Measurements from ENCODE around the gene CALB2. TPM values are rescaled to one million over a fixed set of nuclear protein-coding genes. Genes with fewer than 3 reads are reported as not detected.
A peak's percentile ranks its signal among the peaks of the same experiment; 100 is the strongest.
"Not testable (repeated sequence)": the region's sequence is repeated elsewhere in the genome, so short reads cannot be mapped to it uniquely, and the experiment has no call there.

CALB2 gene
- total and polyA plus RNA-seq, 2 of the 13 experiments (the other 11 are each of a cell fraction or from before 2014, with no cell fraction given): 0.37 to 0.40 TPM

- POLR2A ChIA-PET: interaction anchor here (0.6 kb wide), 1 partner anchor 238 kb away, joined by 5 read pairs; no protein-coding TSS in a partner anchor
- CTCF ChIA-PET (ENCODE audit: low intra/inter-chr PET ratio, low total read pairs); H3K4me2 ChIP-seq (ENCODE audit: low read depth, low read length); H3K9me3 ChIP-seq (ENCODE audit: low read length); H3K79me2 ChIP-seq (ENCODE audit: insufficient read depth, low read length); H3K27ac ChIP-seq (ENCODE audit: extremely low read length, insufficient read depth, low read length); in situ Hi-C loops (cut with HindIII; ENCODE audit: extremely low pct_ligation_motif_present, low pct_unique_long_range_greater_than_20kb); H3K4me1 ChIP-seq (ENCODE audit: insufficient read depth, low read length); H3K36me3 ChIP-seq (replicated peaks in 1 of 2; ENCODE audit: control insufficient read depth in 1 of 2, insufficient read depth in 2 of 2, low read length in 2 of 2); H3K9ac ChIP-seq (ENCODE audit: insufficient read depth, low read depth, low read length); H4K20me1 ChIP-seq (ENCODE audit: insufficient read depth, low read length); FAIRE-seq; H3K4me3 ChIP-seq (replicated peaks in 1 of 3; ENCODE audit: insufficient read depth in 1 of 3, low read depth in 2 of 3, low read length in 3 of 3); H2AFZ ChIP-seq (ENCODE audit: low read length); ATAC-seq; BruUV-seq (replicated peaks); DNase-seq (ENCODE audit: low spot score): not testable (repeated sequence)
- peaks cover 2 to 61% of the 10 kb centered on the region in 2 experiments for H3K27me3 ChIP-seq (ENCODE audit: control insufficient read depth in 1 of 2, insufficient read depth in 2 of 2, low read length in 2 of 2)
- TF ChIP-seq ZMYM3 (CRISPR knock-in tag; IDR thresholded peaks at IDR 0.05) (peak; percentile 32; the same call in 1 of the 2 replicates), ZNF629 (CRISPR knock-in tag; conservative IDR thresholded peaks at IDR 0.05) (peak; percentile 90)
- intact Hi-C loops (cut with micrococcal nuclease; ENCODE audit: unreplicated experiment): loop anchor here (5.0 kb wide), 1 partner anchor 140 kb away; no protein-coding TSS in a partner anchor
- WGBS (ENCODE audit: low lambda C conversion rate): 19% methylated on average over 4 of the region's 4 CpGs
Measured at GRCh38 chr16:71356936-71357335, 1.6 kb upstream of the CALB2 start.

GRCh38 chr16:71357681-71358080, 842 bp upstream of the CALB2 start:
- Histone ChIP-seq H3K27ac (ENCODE audit: extremely low read length, insufficient read depth, low read length) (no peak overlapping the region), H3K4me3 (replicated peaks in 1 of 3; ENCODE audit: insufficient read depth in 1 of 3, low read depth in 2 of 3, low read length in 3 of 3) (no peak overlapping the region), H3K4me1 (ENCODE audit: insufficient read depth, low read length) (peaks cover 9% of the 10 kb centered on the region), H3K27me3 (ENCODE audit: control insufficient read depth in 1 of 2, insufficient read depth in 2 of 2, low read length in 2 of 2) (peaks cover 2 to 61% of the 10 kb centered on the region in 2 experiments), H4K20me1 (ENCODE audit: insufficient read depth, low read length) (no peaks in the 10 kb centered on the region; the same call in 1 of the 2 replicates), H3K36me3 (replicated peaks in 1 of 2; ENCODE audit: control insufficient read depth in 1 of 2, insufficient read depth in 2 of 2, low read length in 2 of 2) (no peaks in the 10 kb centered on the region), H3K79me2 (ENCODE audit: insufficient read depth, low read length) (no peaks in the 10 kb centered on the region), H3K9ac (ENCODE audit: insufficient read depth, low read depth, low read length) (no peak overlapping the region), H2AFZ (ENCODE audit: low read length) (no peak overlapping the region), H3K4me2 (ENCODE audit: low read depth, low read length) (peak overlapping the region; percentile 60; the same call in 1 of the 2 replicates), H3K9me3 (ENCODE audit: low read length) (no peaks in the 10 kb centered on the region)
- WGBS (ENCODE audit: low lambda C conversion rate): 9% methylated on average over 9 of the region's 11 CpGs
- FAIRE-seq: no peak
- ChIA-PET CTCF (ENCODE audit: low intra/inter-chr PET ratio, low total read pairs) (interaction anchor here (1.1 kb wide), 1 partner anchor 143 kb away, joined by 4 read pairs; no protein-coding TSS in a partner anchor), POLR2A (no interaction called here)
- in situ Hi-C loops (cut with HindIII; ENCODE audit: extremely low pct_ligation_motif_present, low pct_unique_long_range_greater_than_20kb): no loop called here
- TF ChIP-seq CTCF (CRISPR knock-in tag; IDR thresholded peaks at IDR 0.05): peak; percentile 37; the same call in 1 of the 2 replicates
- TF ChIP-seq SP1 (IDR thresholded peaks at IDR 0.05): no peak
- TF ChIP-seq SP1 (CRISPR knock-in tag; IDR thresholded peaks at IDR 0.05): peak; percentile 6; the same call in 1 of the 2 replicates
- no peak for TF ChIP-seq RERE (CRISPR knock-in tag; IDR thresholded peaks at IDR 0.05; ENCODE audit: low read depth)
- no TSS peak for BruUV-seq (replicated peaks)
- no peak for DNase-seq (ENCODE audit: low spot score)
- peak; percentile 40 for ATAC-seq
- intact Hi-C loops (cut with micrococcal nuclease; ENCODE audit: unreplicated experiment): loop anchor here (5.0 kb wide), 1 partner anchor 140 kb away; no protein-coding TSS in a partner anchor
